ENCODE measurements around the gene TUG1.

GRCh38 chr22:30990690-30991089, 21.6 kb downstream of the TUG1 start:
- TF ChIP-seq CTCF (IDR thresholded peaks at IDR 0.05; ENCODE audit: extremely low read depth in 1 of 2, insufficient read depth in 1 of 2, low read depth in 1 of 2, low read length in 2 of 2) = no peak
- TF ChIP-seq POLR2A (IDR thresholded peaks at IDR 0.05; ENCODE audit: low read depth, low read length) = no peak
- no peak for TF ChIP-seq POLR2AphosphoS5 (IDR thresholded peaks at IDR 0.05; ENCODE audit: insufficient read depth, low read depth, low read length)
